ENCODE data around the gene BCAN.

Gene BCAN

GRCh38 chr1:156692925-156693847 is 51.3 kb downstream of the BCAN start:
- POLR2A ChIA-PET: no interaction called here
- 49% methylated on average over 10 of the region's 16 CpGs for WGBS (ENCODE audit: insufficient coverage)
- no peaks in the 10 kb centered on the region for H3K36me3 ChIP-seq (ENCODE audit: control insufficient read depth in 4 of 4, insufficient read depth in 4 of 4, low read length in 3 of 4)
- H3K4me3 ChIP-seq (ENCODE audit: control insufficient read depth in 1 of 7, extremely low read depth in 1 of 7, insufficient read depth in 4 of 7, low read depth in 2 of 7, low read length in 6 of 7): no peak overlapping the region
- H3K4me1 ChIP-seq (ENCODE audit: control extremely low read depth in 1 of 4, control insufficient read depth in 4 of 4, insufficient read depth in 4 of 4, low read length in 3 of 4): peaks cover 0 to 39% (median 29%) of the 10 kb centered on the region in 4 experiments
- H3K9me3 ChIP-seq (ENCODE audit: control extremely low read depth in 1 of 5, control insufficient read depth in 4 of 5, insufficient read depth in 2 of 5, low read depth in 1 of 5, low read length in 4 of 5): no peaks in the 10 kb centered on the region
- peak overlapping the region in 1 of 2 experiments; percentile 46 for H3K27ac ChIP-seq (ENCODE audit: insufficient read depth in 1 of 2, low read depth in 1 of 2, low read length in 2 of 2, poor library complexity in 1 of 2, severe bottlenecking in 2 of 2)
- peak in 2 of 3 donors; percentile 33 to 39 for DNase-seq
- H3K27me3 ChIP-seq (replicated peaks in 2 of 5; ENCODE audit: control insufficient read depth in 4 of 5, insufficient read depth in 5 of 5, low read length in 4 of 5): peaks cover 0 to 62% (median 29%) of the 10 kb centered on the region in 5 experiments
- CTCF ChIA-PET: interaction anchor here (0.5 to 24.9 kb wide), 11 partner anchors 10 to 234 kb away, joined by 3 to 393 read pairs (median 3); partner anchors contain the start of genes CRABP2, ISG20L2, METTL25B and NES

GRCh38 chr1:156693848-156694689 is 52.2 kb downstream of the BCAN start:
- DNase-seq: no peak
- 82% methylated on average over 7 of the region's 12 CpGs for WGBS (ENCODE audit: insufficient coverage)
- H3K27ac ChIP-seq (ENCODE audit: insufficient read depth in 1 of 2, low read depth in 1 of 2, low read length in 2 of 2, poor library complexity in 1 of 2, severe bottlenecking in 2 of 2): peak overlapping the region in 1 of 2 experiments; percentile 46
- no peaks in the 10 kb centered on the region for H3K36me3 ChIP-seq (ENCODE audit: control insufficient read depth in 4 of 4, insufficient read depth in 4 of 4, low read length in 3 of 4)
- H3K9me3 ChIP-seq (ENCODE audit: control extremely low read depth in 1 of 5, control insufficient read depth in 4 of 5, insufficient read depth in 2 of 5, low read depth in 1 of 5, low read length in 4 of 5): no peaks in the 10 kb centered on the region
- POLR2A ChIA-PET: no interaction called here
- no peak overlapping the region for H3K4me3 ChIP-seq (ENCODE audit: control insufficient read depth in 1 of 7, extremely low read depth in 1 of 7, insufficient read depth in 4 of 7, low read depth in 2 of 7, low read length in 6 of 7)
- peaks cover 0 to 38% (median 29%) of the 10 kb centered on the region in 4 experiments for H3K4me1 ChIP-seq (ENCODE audit: control extremely low read depth in 1 of 4, control insufficient read depth in 4 of 4, insufficient read depth in 4 of 4, low read length in 3 of 4)
- CTCF ChIA-PET: interaction anchor here (1.0 to 21.6 kb wide), 10 partner anchors 12 to 234 kb away, joined by 3 to 393 read pairs (median 3); partner anchors contain the start of genes ISG20L2, METTL25B, NES and NTRK1
- peaks cover 0 to 55% (median 29%) of the 10 kb centered on the region in 5 experiments for H3K27me3 ChIP-seq (replicated peaks in 2 of 5; ENCODE audit: control insufficient read depth in 4 of 5, insufficient read depth in 5 of 5, low read length in 4 of 5)

GRCh38 chr1:156694690-156694962 is 52.7 kb downstream of the BCAN start:
- Histone ChIP-seq H3K36me3 (ENCODE audit: control insufficient read depth in 4 of 4, insufficient read depth in 4 of 4, low read length in 3 of 4) (no peaks in the 10 kb centered on the region), H3K27me3 (replicated peaks in 2 of 5; ENCODE audit: control insufficient read depth in 4 of 5, insufficient read depth in 5 of 5, low read length in 4 of 5) (peaks cover 0 to 53% (median 28%) of the 10 kb centered on the region in 5 experiments), H3K27ac (ENCODE audit: insufficient read depth in 1 of 2, low read depth in 1 of 2, low read length in 2 of 2, poor library complexity in 1 of 2, severe bottlenecking in 2 of 2) (no peak overlapping the region), H3K4me1 (ENCODE audit: control extremely low read depth in 1 of 4, control insufficient read depth in 4 of 4, insufficient read depth in 4 of 4, low read length in 3 of 4) (peaks cover 0 to 33% (median 25%) of the 10 kb centered on the region in 4 experiments), H3K4me3 (ENCODE audit: control insufficient read depth in 1 of 7, extremely low read depth in 1 of 7, insufficient read depth in 4 of 7, low read depth in 2 of 7, low read length in 6 of 7) (no peak overlapping the region), H3K9me3 (ENCODE audit: control extremely low read depth in 1 of 5, control insufficient read depth in 4 of 5, insufficient read depth in 2 of 5, low read depth in 1 of 5, low read length in 4 of 5) (no peaks in the 10 kb centered on the region)
- CTCF ChIA-PET: interaction anchor here (1.0 to 21.6 kb wide), 8 partner anchors 11 to 233 kb away, joined by 3 to 393 read pairs (median 3); partner anchors contain the start of genes ISG20L2, METTL25B, NES and NTRK1
- POLR2A ChIA-PET: no interaction called here
- DNase-seq: no peak
- 96% methylated on average over 5 of the region's 5 CpGs for WGBS (ENCODE audit: insufficient coverage)

- DNase-seq: no peak
- H3K27ac ChIP-seq (ENCODE audit: insufficient read depth in 1 of 2, low read depth in 1 of 2, low read length in 2 of 2, poor library complexity in 1 of 2, severe bottlenecking in 2 of 2): no peak overlapping the region
- POLR2A ChIA-PET: no interaction called here
- H3K4me3 ChIP-seq (ENCODE audit: control insufficient read depth in 1 of 7, extremely low read depth in 1 of 7, insufficient read depth in 4 of 7, low read depth in 2 of 7, low read length in 6 of 7): no peak overlapping the region
- CTCF ChIA-PET: interaction anchor here (2.9 to 14.1 kb wide), 3 partner anchors 10 to 29 kb away, joined by 16 to 236 read pairs (median 34); partner anchors contain the start of genes CRABP2, ISG20L2 and METTL25B
- peaks cover 0 to 49% (median 20%) of the 10 kb centered on the region in 5 experiments for H3K27me3 ChIP-seq (replicated peaks in 2 of 5; ENCODE audit: control insufficient read depth in 4 of 5, insufficient read depth in 5 of 5, low read length in 4 of 5)
- WGBS (ENCODE audit: insufficient coverage): 98% methylated on average over 7 of the region's 8 CpGs
- peaks cover 0 to 23% (median 19%) of the 10 kb centered on the region in 4 experiments for H3K4me1 ChIP-seq (ENCODE audit: control extremely low read depth in 1 of 4, control insufficient read depth in 4 of 4, insufficient read depth in 4 of 4, low read length in 3 of 4)
- H3K9me3 ChIP-seq (ENCODE audit: control extremely low read depth in 1 of 5, control insufficient read depth in 4 of 5, insufficient read depth in 2 of 5, low read depth in 1 of 5, low read length in 4 of 5): no peaks in the 10 kb centered on the region
- H3K36me3 ChIP-seq (ENCODE audit: control insufficient read depth in 4 of 4, insufficient read depth in 4 of 4, low read length in 3 of 4): no peaks in the 10 kb centered on the region
Observed at GRCh38 chr1:156696755-156697154, 54.8 kb downstream of the BCAN start.

GRCh38 chr1:156697481-156697880 is 55.6 kb downstream of the BCAN start:
- Histone ChIP-seq H3K4me3 (ENCODE audit: control insufficient read depth in 1 of 7, extremely low read depth in 1 of 7, insufficient read depth in 4 of 7, low read depth in 2 of 7, low read length in 6 of 7) (no peak overlapping the region), H3K27ac (ENCODE audit: insufficient read depth in 1 of 2, low read depth in 1 of 2, low read length in 2 of 2, poor library complexity in 1 of 2, severe bottlenecking in 2 of 2) (no peak overlapping the region), H3K27me3 (replicated peaks in 2 of 5; ENCODE audit: control insufficient read depth in 4 of 5, insufficient read depth in 5 of 5, low read length in 4 of 5) (peaks cover 0 to 43% (median 15%) of the 10 kb centered on the region in 5 experiments), H3K9me3 (ENCODE audit: control extremely low read depth in 1 of 5, control insufficient read depth in 4 of 5, insufficient read depth in 2 of 5, low read depth in 1 of 5, low read length in 4 of 5) (no peaks in the 10 kb centered on the region), H3K36me3 (ENCODE audit: control insufficient read depth in 4 of 4, insufficient read depth in 4 of 4, low read length in 3 of 4) (no peaks in the 10 kb centered on the region), H3K4me1 (ENCODE audit: control extremely low read depth in 1 of 4, control insufficient read depth in 4 of 4, insufficient read depth in 4 of 4, low read length in 3 of 4) (peaks cover 0 to 16% (median 12%) of the 10 kb centered on the region in 4 experiments)
- ChIA-PET POLR2A (no interaction called here), CTCF (interaction anchor here (1.5 to 14.1 kb wide), 4 partner anchors 9 to 38 kb away, joined by 5 to 236 read pairs (median 25); partner anchors contain the start of genes CRABP2, ISG20L2 and METTL25B)
- 92% methylated on average over 8 of the region's 8 CpGs for WGBS (ENCODE audit: insufficient coverage)
- no peak for DNase-seq

DNA sequence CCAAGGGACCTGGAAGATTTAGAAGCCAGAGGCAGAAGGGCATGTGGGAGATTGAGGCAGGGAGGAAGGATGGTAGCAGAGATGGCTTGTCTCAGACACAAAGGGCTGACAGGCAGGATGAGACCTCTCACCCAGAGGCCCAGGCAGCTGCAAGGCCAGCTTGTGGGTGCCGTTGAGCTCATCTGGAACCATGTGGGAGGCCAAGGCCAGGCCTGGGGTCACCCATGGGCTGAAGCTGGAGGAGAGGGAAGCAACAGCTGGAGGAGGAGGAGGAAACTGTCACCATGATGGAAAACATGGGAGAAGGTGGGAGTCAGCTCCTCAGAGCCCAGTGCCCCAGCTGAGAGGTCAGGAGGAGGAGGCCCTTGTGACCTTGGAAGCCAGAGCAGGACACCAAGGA is 57.1 kb downstream of the BCAN start:
- ChIA-PET POLR2A (no interaction called here), CTCF (interaction anchor here (0.8 to 14.1 kb wide), 5 partner anchors 12 to 80 kb away, joined by 3 to 236 read pairs (median 3); partner anchors contain the start of genes HAPLN2, ISG20L2 and METTL25B)
- H3K9me3 ChIP-seq (ENCODE audit: control extremely low read depth in 1 of 5, control insufficient read depth in 4 of 5, insufficient read depth in 2 of 5, low read depth in 1 of 5, low read length in 4 of 5): no peaks in the 10 kb centered on the region
- no peaks in the 10 kb centered on the region for H3K36me3 ChIP-seq (ENCODE audit: control insufficient read depth in 4 of 4, insufficient read depth in 4 of 4, low read length in 3 of 4)
- 100% methylated on average over 1 of the region's 1 CpG for WGBS (ENCODE audit: insufficient coverage)
- no peak for DNase-seq
- H3K4me1 ChIP-seq (ENCODE audit: control extremely low read depth in 1 of 4, control insufficient read depth in 4 of 4, insufficient read depth in 4 of 4, low read length in 3 of 4): peaks cover 0 to 2% (median under 1%) of the 10 kb centered on the region in 4 experiments
- peaks cover 2 to 44% (median 21%) of the 10 kb centered on the region in 5 experiments for H3K27me3 ChIP-seq (replicated peaks in 2 of 5; ENCODE audit: control insufficient read depth in 4 of 5, insufficient read depth in 5 of 5, low read length in 4 of 5)
- no peak overlapping the region for H3K4me3 ChIP-seq (ENCODE audit: control insufficient read depth in 1 of 7, extremely low read depth in 1 of 7, insufficient read depth in 4 of 7, low read depth in 2 of 7, low read length in 6 of 7)
- no peak overlapping the region for H3K27ac ChIP-seq (ENCODE audit: insufficient read depth in 1 of 2, low read depth in 1 of 2, low read length in 2 of 2, poor library complexity in 1 of 2, severe bottlenecking in 2 of 2)
